C4-2B (cell line): ENCODE data around the gene EMILIN2.

ENCODE experiments used
- CTCF ChIP-seq: fragments of 450-650 bp; conservative IDR thresholded peaks from 2 replicates; pipeline ENCODE4 v1.5.1; 2017; ENCODE audit warnings: mild to moderate bottlenecking
- ZFX ChIP-seq: fragments of 450-650 bp; IDR thresholded peaks from 2 replicates; pipeline ENCODE4 v1.6.1; 2017

GRCh38 chr18:2840521-2840920, 6.3 kb upstream of the EMILIN2 start:
- TF ChIP-seq CTCF (no peak), ZFX (no peak)
